Liver (tissue), 3 donors: ENCODE data around the gene SESN1.

Experiments used
- FOXA2 ChIP-seq: IDR thresholded peaks from 2 replicates; pipeline ENCODE4 v1.6.1; 2016; ENCODE audit warnings: antibody characterized with exemption
- GABPA ChIP-seq, 2 donors: IDR thresholded peaks in 1 of 2; conservative IDR thresholded peaks in 1 of 2; 2 replicates each; pipeline ENCODE4 v1.6.1; 2016; ENCODE audit warnings: antibody characterized with exemption in 2 of 2, mild to moderate bottlenecking in 1 of 2, moderate library complexity in 1 of 2
- HNF4A ChIP-seq, 2 donors: conservative IDR thresholded peaks; 2 replicates each; pipeline ENCODE4 v1.6.1; 2016; ENCODE audit warnings: antibody characterized with exemption in 2 of 2, mild to moderate bottlenecking in 2 of 2
- HNF4G ChIP-seq: IDR thresholded peaks from 2 replicates; pipeline ENCODE4 v1.6.1; 2016; ENCODE audit warnings: antibody characterized with exemption
- JUND ChIP-seq, 2 donors: IDR thresholded peaks; 2 replicates each; pipeline ENCODE4 v1.6.1; 2016; ENCODE audit warnings: antibody characterized with exemption in 2 of 2
- RAD21 ChIP-seq, 2 donors: IDR thresholded peaks; 2 replicates each; pipeline ENCODE4 v1.6.1; 2016; ENCODE audit warnings: antibody characterized with exemption in 2 of 2, mild to moderate bottlenecking in 2 of 2
- RXRA ChIP-seq, 2 donors: IDR thresholded peaks; 2 replicates each; pipeline ENCODE4 v1.6.1; 2017 to 2018; ENCODE audit warnings: antibody characterized with exemption in 2 of 2, mild to moderate bottlenecking in 1 of 2
- SP1 ChIP-seq: IDR thresholded peaks from 2 replicates; pipeline ENCODE4 v1.6.1; 2018; ENCODE audit warnings: antibody characterized with exemption, mild to moderate bottlenecking
- YY1 ChIP-seq: IDR thresholded peaks from 2 replicates; pipeline ENCODE4 v1.6.1; 2016; ENCODE audit warnings: antibody characterized with exemption, mild to moderate bottlenecking
- TF ChIP-seq, protein P1 (sequence below): fragments of 150-350 bp; IDR thresholded peaks from 2 replicates; pipeline ENCODE4 v1.5.1; 2017; ENCODE audit warnings: improper control_type of control experiment, low read depth, low read length; ENCODE audit not compliant: missing input control
- TF ChIP-seq, protein P2 (sequence below): IDR thresholded peaks from 2 replicates; pipeline ENCODE4 v1.6.1; 2016; ENCODE audit warnings: antibody characterized with exemption
- TF ChIP-seq, protein P3 (sequence below): IDR thresholded peaks from 2 replicates; pipeline ENCODE4 v1.6.1; 2016; ENCODE audit warnings: antibody characterized with exemption
- TF ChIP-seq, protein P4 (sequence below): IDR thresholded peaks from 2 replicates; pipeline ENCODE4 v1.6.1; 2016; ENCODE audit warnings: antibody characterized with exemption, mild to moderate bottlenecking
- TF ChIP-seq, protein P5 (sequence below): IDR thresholded peaks from 2 replicates; pipeline ENCODE4 v1.6.1; 2016; ENCODE audit warnings: antibody characterized with exemption
- donor health status: healthy.
- donor health status: healthy.

DNA sequence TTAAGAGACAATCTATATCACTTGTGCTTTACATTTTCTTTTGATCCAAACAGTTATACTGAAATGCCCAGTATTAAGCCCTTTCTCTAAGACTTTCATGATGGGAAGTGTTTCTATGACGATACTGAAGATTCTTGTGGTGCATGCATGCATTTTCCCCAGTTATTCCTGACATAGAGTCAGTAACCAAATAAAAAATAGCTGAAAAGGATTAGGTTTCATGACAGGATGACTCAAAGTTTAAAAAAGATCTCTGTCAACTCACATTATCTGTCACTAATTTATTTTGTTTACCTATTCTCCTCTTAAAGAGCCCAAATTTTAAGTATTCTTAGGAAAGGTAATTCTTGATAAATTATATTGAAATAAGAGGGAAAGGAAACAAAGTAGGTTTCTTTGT, 98.4 kb downstream of the SESN1 start:
- TF ChIP-seq FOXA2 (no peak), GABPA (IDR thresholded peaks at IDR 0.05 in 1 of 2, conservative IDR thresholded peaks at IDR 0.05 in 1 of 2) (no peak), RAD21 (IDR thresholded peaks at IDR 0.05) (no peak), SP1 (no peak), HNF4A (conservative IDR thresholded peaks at IDR 0.05) (no peak), HNF4G (no peak), YY1 (no peak), RXRA (IDR thresholded peaks at IDR 0.05) (no peak), JUND (IDR thresholded peaks at IDR 0.05) (no peak)
- TF ChIP-seq, protein P1, sequence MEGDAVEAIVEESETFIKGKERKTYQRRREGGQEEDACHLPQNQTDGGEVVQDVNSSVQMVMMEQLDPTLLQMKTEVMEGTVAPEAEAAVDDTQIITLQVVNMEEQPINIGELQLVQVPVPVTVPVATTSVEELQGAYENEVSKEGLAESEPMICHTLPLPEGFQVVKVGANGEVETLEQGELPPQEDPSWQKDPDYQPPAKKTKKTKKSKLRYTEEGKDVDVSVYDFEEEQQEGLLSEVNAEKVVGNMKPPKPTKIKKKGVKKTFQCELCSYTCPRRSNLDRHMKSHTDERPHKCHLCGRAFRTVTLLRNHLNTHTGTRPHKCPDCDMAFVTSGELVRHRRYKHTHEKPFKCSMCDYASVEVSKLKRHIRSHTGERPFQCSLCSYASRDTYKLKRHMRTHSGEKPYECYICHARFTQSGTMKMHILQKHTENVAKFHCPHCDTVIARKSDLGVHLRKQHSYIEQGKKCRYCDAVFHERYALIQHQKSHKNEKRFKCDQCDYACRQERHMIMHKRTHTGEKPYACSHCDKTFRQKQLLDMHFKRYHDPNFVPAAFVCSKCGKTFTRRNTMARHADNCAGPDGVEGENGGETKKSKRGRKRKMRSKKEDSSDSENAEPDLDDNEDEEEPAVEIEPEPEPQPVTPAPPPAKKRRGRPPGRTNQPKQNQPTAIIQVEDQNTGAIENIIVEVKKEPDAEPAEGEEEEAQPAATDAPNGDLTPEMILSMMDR: no peak
- TF ChIP-seq, protein P2, sequence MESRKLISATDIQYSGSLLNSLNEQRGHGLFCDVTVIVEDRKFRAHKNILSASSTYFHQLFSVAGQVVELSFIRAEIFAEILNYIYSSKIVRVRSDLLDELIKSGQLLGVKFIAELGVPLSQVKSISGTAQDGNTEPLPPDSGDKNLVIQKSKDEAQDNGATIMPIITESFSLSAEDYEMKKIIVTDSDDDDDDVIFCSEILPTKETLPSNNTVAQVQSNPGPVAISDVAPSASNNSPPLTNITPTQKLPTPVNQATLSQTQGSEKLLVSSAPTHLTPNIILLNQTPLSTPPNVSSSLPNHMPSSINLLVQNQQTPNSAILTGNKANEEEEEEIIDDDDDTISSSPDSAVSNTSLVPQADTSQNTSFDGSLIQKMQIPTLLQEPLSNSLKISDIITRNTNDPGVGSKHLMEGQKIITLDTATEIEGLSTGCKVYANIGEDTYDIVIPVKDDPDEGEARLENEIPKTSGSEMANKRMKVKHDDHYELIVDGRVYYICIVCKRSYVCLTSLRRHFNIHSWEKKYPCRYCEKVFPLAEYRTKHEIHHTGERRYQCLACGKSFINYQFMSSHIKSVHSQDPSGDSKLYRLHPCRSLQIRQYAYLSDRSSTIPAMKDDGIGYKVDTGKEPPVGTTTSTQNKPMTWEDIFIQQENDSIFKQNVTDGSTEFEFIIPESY: no peak
- TF ChIP-seq, protein P3, sequence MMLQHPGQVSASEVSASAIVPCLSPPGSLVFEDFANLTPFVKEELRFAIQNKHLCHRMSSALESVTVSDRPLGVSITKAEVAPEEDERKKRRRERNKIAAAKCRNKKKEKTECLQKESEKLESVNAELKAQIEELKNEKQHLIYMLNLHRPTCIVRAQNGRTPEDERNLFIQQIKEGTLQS: no peak
- TF ChIP-seq, protein P4, sequence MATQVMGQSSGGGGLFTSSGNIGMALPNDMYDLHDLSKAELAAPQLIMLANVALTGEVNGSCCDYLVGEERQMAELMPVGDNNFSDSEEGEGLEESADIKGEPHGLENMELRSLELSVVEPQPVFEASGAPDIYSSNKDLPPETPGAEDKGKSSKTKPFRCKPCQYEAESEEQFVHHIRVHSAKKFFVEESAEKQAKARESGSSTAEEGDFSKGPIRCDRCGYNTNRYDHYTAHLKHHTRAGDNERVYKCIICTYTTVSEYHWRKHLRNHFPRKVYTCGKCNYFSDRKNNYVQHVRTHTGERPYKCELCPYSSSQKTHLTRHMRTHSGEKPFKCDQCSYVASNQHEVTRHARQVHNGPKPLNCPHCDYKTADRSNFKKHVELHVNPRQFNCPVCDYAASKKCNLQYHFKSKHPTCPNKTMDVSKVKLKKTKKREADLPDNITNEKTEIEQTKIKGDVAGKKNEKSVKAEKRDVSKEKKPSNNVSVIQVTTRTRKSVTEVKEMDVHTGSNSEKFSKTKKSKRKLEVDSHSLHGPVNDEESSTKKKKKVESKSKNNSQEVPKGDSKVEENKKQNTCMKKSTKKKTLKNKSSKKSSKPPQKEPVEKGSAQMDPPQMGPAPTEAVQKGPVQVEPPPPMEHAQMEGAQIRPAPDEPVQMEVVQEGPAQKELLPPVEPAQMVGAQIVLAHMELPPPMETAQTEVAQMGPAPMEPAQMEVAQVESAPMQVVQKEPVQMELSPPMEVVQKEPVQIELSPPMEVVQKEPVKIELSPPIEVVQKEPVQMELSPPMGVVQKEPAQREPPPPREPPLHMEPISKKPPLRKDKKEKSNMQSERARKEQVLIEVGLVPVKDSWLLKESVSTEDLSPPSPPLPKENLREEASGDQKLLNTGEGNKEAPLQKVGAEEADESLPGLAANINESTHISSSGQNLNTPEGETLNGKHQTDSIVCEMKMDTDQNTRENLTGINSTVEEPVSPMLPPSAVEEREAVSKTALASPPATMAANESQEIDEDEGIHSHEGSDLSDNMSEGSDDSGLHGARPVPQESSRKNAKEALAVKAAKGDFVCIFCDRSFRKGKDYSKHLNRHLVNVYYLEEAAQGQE: no peak
- TF ChIP-seq, protein P5, sequence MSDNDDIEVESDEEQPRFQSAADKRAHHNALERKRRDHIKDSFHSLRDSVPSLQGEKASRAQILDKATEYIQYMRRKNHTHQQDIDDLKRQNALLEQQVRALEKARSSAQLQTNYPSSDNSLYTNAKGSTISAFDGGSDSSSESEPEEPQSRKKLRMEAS: no peak
